Colon (tissue), 2 donors: Measurements from ENCODE around the gene SH3GLB2.
"Not testable (repeated sequence)": the region's sequence is repeated elsewhere in the genome, so short reads cannot be mapped to it uniquely, and the experiment has no call there.

ENCODE experiments used
- FAIRE-seq: peaks from 2 replicates; lab custom pipeline; 2012; peaks lifted over from hg19 to GRCh38; lab: Jason Lieb, UNC
- donor health status: control.
- donor health status: control.

Gene SH3GLB2

GRCh38 chr9:128998462-128998861 is 29.7 kb downstream of the SH3GLB2 start:
- no peak for FAIRE-seq

- FAIRE-seq = no peak
Measured at GRCh38 chr9:128995791-128996190, 32.3 kb downstream of the SH3GLB2 start.

- no peak for FAIRE-seq
Measured at GRCh38 chr9:128992995-128993394, 35.1 kb downstream of the SH3GLB2 start.

- FAIRE-seq = no peak
Measured at GRCh38 chr9:128987805-128988204, 40.3 kb downstream of the SH3GLB2 start.

GRCh38 chr9:128986671-128987070 is 41.5 kb downstream of the SH3GLB2 start:
- no peak for FAIRE-seq

- FAIRE-seq = no peak
Measured at GRCh38 chr9:128983536-128983935, 44.6 kb downstream of the SH3GLB2 start.

- no peak for FAIRE-seq
Measured at GRCh38 chr9:128979111-128979510, 49.0 kb downstream of the SH3GLB2 start.

- no peak for FAIRE-seq
Measured at GRCh38 chr9:128972956-128973355, 55.2 kb downstream of the SH3GLB2 start.

- no peak for FAIRE-seq
Measured at GRCh38 chr9:128969491-128969890, 58.6 kb downstream of the SH3GLB2 start.

GRCh38 chr9:128961403-128961802 is 66.7 kb downstream of the SH3GLB2 start:
- FAIRE-seq = not testable (repeated sequence)
